ENCODE data around the gene UBXN10. TPM values are rescaled to one million over a fixed set of nuclear protein-coding genes. Genes with fewer than 3 reads are reported as not detected.
"Not testable (repeated sequence)": the region's sequence is repeated elsewhere in the genome, so short reads cannot be mapped to it uniquely, and the experiment has no call there.

UBXN10 gene
- total RNA-seq, 3 donors from 2014 or later (not counting 1 experiment from before 2014, with no cell fraction given), result 2.5 to 3.6 (median 3.5) TPM

DNA sequence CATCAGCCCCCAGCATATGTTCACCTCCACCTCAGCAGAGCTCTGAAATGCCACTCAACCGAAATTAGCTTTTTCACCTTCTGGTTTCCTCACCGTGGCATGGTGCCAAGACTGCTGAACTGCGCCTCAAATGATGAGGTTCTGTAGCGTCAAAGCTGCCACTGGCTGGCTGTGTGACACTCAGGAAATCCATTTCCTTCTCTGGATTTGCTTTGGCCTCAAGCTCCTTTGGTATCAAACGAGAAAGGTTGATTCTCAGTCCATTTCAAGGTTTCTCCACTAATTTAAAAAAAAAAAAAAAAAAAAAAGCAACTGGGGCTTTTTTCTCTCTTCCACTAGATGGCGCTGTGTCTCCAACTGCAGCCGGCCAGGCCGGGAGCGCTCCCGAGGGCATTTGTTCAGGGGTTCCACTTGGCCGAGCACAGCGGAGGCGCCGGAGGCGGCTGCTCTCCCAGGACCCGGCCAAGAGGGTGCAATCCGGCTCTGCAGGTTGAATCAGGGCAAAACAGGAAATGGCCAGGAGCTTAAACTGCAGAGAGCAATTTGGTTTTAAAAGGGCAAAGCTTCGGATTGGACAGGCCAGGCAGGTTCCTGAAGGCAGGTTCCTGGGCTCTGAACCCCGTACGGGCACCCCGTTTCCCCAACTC lies 26.9 kb downstream of the UBXN10 start:
- H3K27ac Mint-ChIP-seq, result no peak overlapping the region
- H3K4me1 Mint-ChIP-seq, result peaks cover 0 to 9% of the 10 kb centered on the region in 2 donors

GRCh38 chr1:20215716-20216115 lies 29.8 kb downstream of the UBXN10 start:
- no peaks in the 10 kb centered on the region for H3K36me3 Mint-ChIP-seq
- H3K36me3 ChIP-seq (ENCODE audit: control insufficient read depth, insufficient read depth, low read length), result no peaks in the 10 kb centered on the region
- peaks cover 2% of the 10 kb centered on the region for H3K27me3 ChIP-seq (ENCODE audit: control insufficient read depth, insufficient read depth, low read length)
- TF ChIP-seq, protein P1, sequence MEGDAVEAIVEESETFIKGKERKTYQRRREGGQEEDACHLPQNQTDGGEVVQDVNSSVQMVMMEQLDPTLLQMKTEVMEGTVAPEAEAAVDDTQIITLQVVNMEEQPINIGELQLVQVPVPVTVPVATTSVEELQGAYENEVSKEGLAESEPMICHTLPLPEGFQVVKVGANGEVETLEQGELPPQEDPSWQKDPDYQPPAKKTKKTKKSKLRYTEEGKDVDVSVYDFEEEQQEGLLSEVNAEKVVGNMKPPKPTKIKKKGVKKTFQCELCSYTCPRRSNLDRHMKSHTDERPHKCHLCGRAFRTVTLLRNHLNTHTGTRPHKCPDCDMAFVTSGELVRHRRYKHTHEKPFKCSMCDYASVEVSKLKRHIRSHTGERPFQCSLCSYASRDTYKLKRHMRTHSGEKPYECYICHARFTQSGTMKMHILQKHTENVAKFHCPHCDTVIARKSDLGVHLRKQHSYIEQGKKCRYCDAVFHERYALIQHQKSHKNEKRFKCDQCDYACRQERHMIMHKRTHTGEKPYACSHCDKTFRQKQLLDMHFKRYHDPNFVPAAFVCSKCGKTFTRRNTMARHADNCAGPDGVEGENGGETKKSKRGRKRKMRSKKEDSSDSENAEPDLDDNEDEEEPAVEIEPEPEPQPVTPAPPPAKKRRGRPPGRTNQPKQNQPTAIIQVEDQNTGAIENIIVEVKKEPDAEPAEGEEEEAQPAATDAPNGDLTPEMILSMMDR (IDR thresholded peaks at IDR 0.05), result no peak
- H3K27ac ChIP-seq (ENCODE audit: low read length), result no peak overlapping the region
- H3K4me1 Mint-ChIP-seq, result peaks cover 0 to 9% of the 10 kb centered on the region in 2 donors
- intact Hi-C loops (cut with micrococcal nuclease), result no loop called here
- no peak overlapping the region for H3K27ac Mint-ChIP-seq
- no peaks in the 10 kb centered on the region for H3K9me3 ChIP-seq (ENCODE audit: control insufficient read depth, insufficient read depth, low read length)
- no peaks in the 10 kb centered on the region for H3K9me3 Mint-ChIP-seq
- peaks cover 13% of the 10 kb centered on the region for H3K4me1 ChIP-seq (ENCODE audit: control insufficient read depth, insufficient read depth, low read length)
- H3K4me3 ChIP-seq (ENCODE audit: low read length), result no peak overlapping the region
- H3K27me3 Mint-ChIP-seq (ENCODE audit: low read depth in 2 of 2), result peaks cover 38 to 68% of the 10 kb centered on the region in 2 donors
- no peak for ATAC-seq
- DNase-seq, result no peak
- 85% methylated on average over 5 of the region's 6 CpGs for WGBS (ENCODE audit: insufficient coverage)
- H3K4me3 Mint-ChIP-seq, result no peak overlapping the region

More for the DNA sequence above, 26.9 kb downstream of the UBXN10 start:
- Histone ChIP-seq H3K9me3 (ENCODE audit: control insufficient read depth, insufficient read depth, low read length) (no peaks in the 10 kb centered on the region), H3K27me3 (ENCODE audit: control insufficient read depth, insufficient read depth, low read length) (no peaks in the 10 kb centered on the region), H3K4me3 (ENCODE audit: low read length) (no peak overlapping the region), H3K4me1 (ENCODE audit: control insufficient read depth, insufficient read depth, low read length) (peaks cover 13% of the 10 kb centered on the region), H3K36me3 (ENCODE audit: control insufficient read depth, insufficient read depth, low read length) (no peaks in the 10 kb centered on the region), H3K27ac (ENCODE audit: low read length) (no peak overlapping the region)
- 3% methylated on average over 21 of the region's 21 CpGs for WGBS (ENCODE audit: insufficient coverage)
- no peaks in the 10 kb centered on the region for H3K9me3 Mint-ChIP-seq
- TF ChIP-seq, protein P1 (IDR thresholded peaks at IDR 0.05), result peak; percentile 79
- ATAC-seq (peak; percentile 59 to 78 (median 64)), DNase-seq (peak; percentile 28 to 76)
- no peaks in the 10 kb centered on the region for H3K36me3 Mint-ChIP-seq
- H3K4me3 Mint-ChIP-seq, result peak overlapping the region; percentile 67
- H3K27me3 Mint-ChIP-seq (ENCODE audit: low read depth in 2 of 2), result peaks cover 36 to 48% of the 10 kb centered on the region in 2 donors
- intact Hi-C loops (cut with micrococcal nuclease), result loop anchor here (1.0 kb wide), 1 partner anchor 280 kb away; no protein-coding TSS in a partner anchor

DNA sequence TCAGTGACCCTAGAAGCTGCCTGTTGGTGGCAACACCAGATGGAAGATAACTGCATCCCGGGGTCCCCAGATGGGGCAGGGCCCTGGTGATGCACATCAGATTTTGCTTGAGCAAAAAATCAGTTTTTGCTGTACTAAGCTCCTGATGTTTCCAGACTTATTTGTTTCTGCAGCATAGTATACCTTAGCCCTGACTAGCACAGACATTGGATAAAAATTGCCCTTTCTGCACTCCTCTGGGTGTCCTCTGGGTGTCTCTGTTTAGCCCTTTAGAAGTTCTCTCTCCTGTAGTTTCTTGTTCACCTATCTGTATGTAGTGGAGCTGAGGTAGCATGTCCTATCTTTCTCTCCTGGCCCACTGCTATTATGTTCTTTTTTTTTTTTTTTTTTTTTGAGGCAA lies 30.7 kb downstream of the UBXN10 start:
- WGBS (ENCODE audit: insufficient coverage), result 80% methylated on average over 1 of the region's 1 CpG
- H3K4me1 Mint-ChIP-seq, result peaks cover 0 to 9% of the 10 kb centered on the region in 2 donors
- peaks cover 42 to 73% of the 10 kb centered on the region in 2 donors for H3K27me3 Mint-ChIP-seq (ENCODE audit: low read depth in 2 of 2)
- Histone ChIP-seq H3K36me3 (ENCODE audit: control insufficient read depth, insufficient read depth, low read length) (no peaks in the 10 kb centered on the region), H3K4me3 (ENCODE audit: low read length) (no peak overlapping the region), H3K27me3 (ENCODE audit: control insufficient read depth, insufficient read depth, low read length) (peaks cover 2% of the 10 kb centered on the region), H3K4me1 (ENCODE audit: control insufficient read depth, insufficient read depth, low read length) (peaks cover 13% of the 10 kb centered on the region), H3K27ac (ENCODE audit: low read length) (no peak overlapping the region), H3K9me3 (ENCODE audit: control insufficient read depth, insufficient read depth, low read length) (no peaks in the 10 kb centered on the region)
- ATAC-seq (peak; percentile 47 to 72 (median 59)), DNase-seq (peak in 1 of 2 donors; percentile 40)
- no peaks in the 10 kb centered on the region for H3K9me3 Mint-ChIP-seq
- TF ChIP-seq, protein P1 (IDR thresholded peaks at IDR 0.05), result no peak
- intact Hi-C loops (cut with micrococcal nuclease), result no loop called here
- no peak overlapping the region for H3K4me3 Mint-ChIP-seq
- no peaks in the 10 kb centered on the region for H3K36me3 Mint-ChIP-seq
- H3K27ac Mint-ChIP-seq, result no peak overlapping the region

GRCh38 chr1:20219053-20219452 lies 33.2 kb downstream of the UBXN10 start:
- not testable (repeated sequence) for ATAC-seq
- H3K27me3 Mint-ChIP-seq (ENCODE audit: low read depth in 2 of 2), result peaks cover 50 to 85% of the 10 kb centered on the region in 2 donors

More at GRCh38 chr1:20219053-20219452, 33.2 kb downstream of the UBXN10 start:
- H3K36me3 ChIP-seq (ENCODE audit: control insufficient read depth, insufficient read depth, low read length); H3K36me3 Mint-ChIP-seq; H3K27me3 ChIP-seq (ENCODE audit: control insufficient read depth, insufficient read depth, low read length); intact Hi-C loops (cut with micrococcal nuclease); H3K9me3 ChIP-seq (ENCODE audit: control insufficient read depth, insufficient read depth, low read length); H3K4me3 ChIP-seq (ENCODE audit: low read length); H3K4me1 ChIP-seq (ENCODE audit: control insufficient read depth, insufficient read depth, low read length); H3K4me3 Mint-ChIP-seq; H3K27ac ChIP-seq (ENCODE audit: low read length); H3K4me1 Mint-ChIP-seq; H3K27ac Mint-ChIP-seq; H3K9me3 Mint-ChIP-seq; DNase-seq: not testable (repeated sequence)
- 93% methylated on average over 5 of the region's 6 CpGs for WGBS (ENCODE audit: insufficient coverage)
